HEK293 (cell line): Measurements from ENCODE around the gene C1orf167.

Experiments used
- CTCF ChIA-PET: fragments of 350-600 bp; formaldehyde crosslinking; extraction: SDS; loops from one replicate; lab custom pipeline; 2021; ENCODE audit warnings: antibody characterized with exemption; lab: Yijun Ruan, JAX
- POLR2A ChIA-PET: fragments of 300-600 bp; formaldehyde crosslinking; extraction: SDS; loops from one replicate; lab custom pipeline; 2020; ENCODE audit warnings: antibody characterized with exemption, inconsistent platforms; lab: Yijun Ruan, JAX
- H3K27ac ChIP-seq: fragments of 200-500 bp; sonication (Bioruptor generic); 2 replicates; pipeline ENCODE4 v1.5.1; 2014; ENCODE audit warnings: low read depth, low read length, control low read depth, inconsistent platforms; ENCODE audit errors: extremely low read depth
- H3K36me3 ChIP-seq, 2 experiments: fragments of 200-500 bp in 1 of 2; sonication (Bioruptor generic) in 1 of 2; 1 replicate in 1 of 2; 2 replicates in 1 of 2; pipeline ENCODE4 v1.5.1; 2014 to 2017; ENCODE audit warnings: inconsistent platforms in 2 of 2, low read length in 2 of 2; ENCODE audit not compliant: control insufficient read depth in 2 of 2, insufficient read depth in 1 of 2
- H3K4me1 ChIP-seq: fragments of 200-500 bp; sonication (Bioruptor generic); 2 replicates; pipeline ENCODE4 v1.5.1; 2014; ENCODE audit warnings: mild to moderate bottlenecking, low read length, inconsistent platforms; ENCODE audit not compliant: control insufficient read depth, insufficient read depth
- H3K4me3 ChIP-seq: 2 replicates; pipeline ENCODE4 v1.5.1; 2011; ENCODE audit warnings: low read depth, mild to moderate bottlenecking, control low read depth, low read length, moderate library complexity
- H3K9me3 ChIP-seq: fragments of 200-500 bp; sonication (Bioruptor generic); 2 replicates; pipeline ENCODE4 v1.5.1; 2014; ENCODE audit warnings: low read depth, low read length, inconsistent platforms; ENCODE audit not compliant: control insufficient read depth, insufficient read depth
- PRDM2 ChIP-seq: fragments of 450-650 bp; formaldehyde crosslinking; IDR thresholded peaks from 2 replicates; pipeline ENCODE4 v1.5.1; 2016; ENCODE audit warnings: missing biosample characterization, missing genetic modification characterization, borderline replicate concordance
- SCRT1 ChIP-seq: fragments of 450-650 bp; formaldehyde crosslinking; IDR thresholded peaks from 2 replicates; pipeline ENCODE4 v1.5.1; 2016; ENCODE audit warnings: missing biosample characterization, missing genetic modification characterization, borderline replicate concordance
- ZBTB17 ChIP-seq: fragments of 450-650 bp; formaldehyde crosslinking; IDR thresholded peaks from 2 replicates; pipeline ENCODE4 v1.5.1; 2016; ENCODE audit warnings: missing biosample characterization, missing genetic modification characterization
- ZFP3 ChIP-seq: fragments of 450-650 bp; formaldehyde crosslinking; IDR thresholded peaks from 2 replicates; pipeline ENCODE4 v1.5.1; 2016; ENCODE audit warnings: low read depth, missing biosample characterization, missing genetic modification characterization
- ZNF112 ChIP-seq: fragments of 450-650 bp; formaldehyde crosslinking; IDR thresholded peaks from 2 replicates; pipeline ENCODE4 v1.5.0; 2017; ENCODE audit warnings: missing biosample characterization, missing genetic modification characterization
- ZNF169 ChIP-seq: fragments of 450-650 bp; formaldehyde crosslinking; IDR thresholded peaks from 2 replicates; pipeline ENCODE4 v1.5.1; 2016; ENCODE audit warnings: missing biosample characterization, missing genetic modification characterization
- ZNF292 ChIP-seq: fragments of 450-650 bp; formaldehyde crosslinking; IDR thresholded peaks from 2 replicates; pipeline ENCODE4 v1.5.1; 2016; ENCODE audit warnings: low read depth, missing biosample characterization, missing genetic modification characterization, borderline replicate concordance
- ZNF423 ChIP-seq: fragments of 450-650 bp; formaldehyde crosslinking; IDR thresholded peaks from 2 replicates; pipeline ENCODE4 v1.5.1; 2016; ENCODE audit warnings: missing biosample characterization, missing genetic modification characterization
- ZNF488 ChIP-seq: fragments of 450-650 bp; formaldehyde crosslinking; IDR thresholded peaks from 2 replicates; pipeline ENCODE4 v1.5.1; 2016; ENCODE audit warnings: missing biosample characterization, missing genetic modification characterization
- ZNF510 ChIP-seq: fragments of 450-650 bp; formaldehyde crosslinking; IDR thresholded peaks from 2 replicates; pipeline ENCODE4 v1.5.1; 2018; ENCODE audit warnings: mild to moderate bottlenecking, missing genetic modification characterization, missing biosample characterization; ENCODE audit not compliant: insufficient replicate concordance
- ZNF530 ChIP-seq: fragments of 450-650 bp; formaldehyde crosslinking; IDR thresholded peaks from 2 replicates; pipeline ENCODE4 v1.5.1; 2016; ENCODE audit warnings: low read depth, missing biosample characterization, missing genetic modification characterization
- ZNF610 ChIP-seq: fragments of 450-650 bp; formaldehyde crosslinking; IDR thresholded peaks from 2 replicates; pipeline ENCODE4 v1.5.1; 2016; ENCODE audit warnings: missing biosample characterization, missing genetic modification characterization, borderline replicate concordance
- ZNF639 ChIP-seq: fragments of 450-650 bp; formaldehyde crosslinking; IDR thresholded peaks from 2 replicates; pipeline ENCODE4 v1.5.1; 2016; ENCODE audit warnings: missing biosample characterization, missing genetic modification characterization
- ZNF76 ChIP-seq: fragments of 450-650 bp; formaldehyde crosslinking; IDR thresholded peaks from 2 replicates; pipeline ENCODE4; 2016; ENCODE audit warnings: low read depth, missing biosample characterization, missing genetic modification characterization, borderline replicate concordance
- ZNF785 ChIP-seq: fragments of 450-650 bp; formaldehyde crosslinking; IDR thresholded peaks from 2 replicates; pipeline ENCODE4 v1.5.1; 2016; ENCODE audit warnings: missing biosample characterization, missing genetic modification characterization
- ZNF792 ChIP-seq: fragments of 450-650 bp; formaldehyde crosslinking; IDR thresholded peaks from 2 replicates; pipeline ENCODE4 v1.5.1; 2016; ENCODE audit warnings: missing biosample characterization, missing genetic modification characterization
- ZNF830 ChIP-seq: fragments of 450-650 bp; IDR thresholded peaks from 2 replicates; pipeline ENCODE4 v1.5.0; 2018; ENCODE audit warnings: missing biosample characterization, missing genetic modification characterization, low read depth, mild to moderate bottlenecking, moderate library complexity

The C1orf167 gene

GRCh38 chr1:11770011-11770410 lies 8.0 kb downstream of the C1orf167 start (continued):
- TF ChIP-seq PRDM2, result no peak
- TF ChIP-seq ZNF610 (tag by site-specific recombination), result no peak
- no peak for TF ChIP-seq ZFP3

- POLR2A ChIA-PET, result interaction anchor here (1.0 kb wide), 1 partner anchor 137 kb away, joined by 3 read pairs; no protein-coding TSS in a partner anchor
- CTCF ChIA-PET, result interaction anchor here (1.1 kb wide), 1 partner anchor 14 kb away, joined by 3 read pairs; no protein-coding TSS in a partner anchor
These were observed 9.6 kb downstream of the C1orf167 start for GRCh38 chr1:11771481-11772043.

GRCh38 chr1:11772458-11772857 lies 10.5 kb downstream of the C1orf167 start:
- H3K9me3 ChIP-seq, result no peaks in the 10 kb centered on the region
- CTCF ChIA-PET, result interaction anchor here (0.9 kb wide), 1 partner anchor 12 kb away, joined by 3 read pairs; no protein-coding TSS in a partner anchor
- POLR2A ChIA-PET, result no interaction called here
- TF ChIP-seq ZNF423 (tag by site-specific recombination) (no peak), ZBTB17 (tag by site-specific recombination) (peak; percentile 87)
- TF ChIP-seq, all 188 proteins: peak for 1
- no peaks in the 10 kb centered on the region for H3K36me3 ChIP-seq
- no peaks in the 10 kb centered on the region for H3K4me1 ChIP-seq
- no peak overlapping the region for H3K27ac ChIP-seq
- H3K4me3 ChIP-seq, result no peak overlapping the region

More at GRCh38 chr1:11771481-11772043, 9.6 kb downstream of the C1orf167 start:
- TF ChIP-seq ZNF639 (tag by site-specific recombination) (no peak), SCRT1 (tag by site-specific recombination) (no peak), ZNF785 (tag by site-specific recombination) (no peak), ZNF510 (no peak), ZNF112 (tag by site-specific recombination) (no peak), ZNF292 (tag by site-specific recombination) (no peak), ZNF76 (no peak), ZNF530 (tag by site-specific recombination) (no peak), ZNF830 (tag by site-specific recombination) (no peak), ZNF169 (tag by site-specific recombination) (no peak), ZNF488 (no peak), ZNF792 (tag by site-specific recombination) (no peak)
- no peak overlapping the region for H3K27ac ChIP-seq
- H3K36me3 ChIP-seq, result no peaks in the 10 kb centered on the region
- no peak overlapping the region for H3K4me3 ChIP-seq
- H3K4me1 ChIP-seq, result no peaks in the 10 kb centered on the region
- no peaks in the 10 kb centered on the region for H3K9me3 ChIP-seq
